PC-3 (cell line): ENCODE measurements around the gene KRTAP5-11.

Experiments used
- EZH2 ChIP-seq: fragments of 300-600 bp; sonication (generic); IDR thresholded peaks from one replicate; pipeline ENCODE4 v1.6.1; 2017; ENCODE audit warnings: antibody characterized with exemption, mild to moderate bottlenecking, low read length; ENCODE audit not compliant: unreplicated experiment
- TF ChIP-seq, protein P1 (sequence below): fragments of 300-600 bp; sonication (generic); conservative IDR thresholded peaks from 2 replicates; pipeline ENCODE4 v1.5.1; 2017; ENCODE audit warnings: antibody characterized with exemption, low read depth, mild to moderate bottlenecking, low read length

DNA sequence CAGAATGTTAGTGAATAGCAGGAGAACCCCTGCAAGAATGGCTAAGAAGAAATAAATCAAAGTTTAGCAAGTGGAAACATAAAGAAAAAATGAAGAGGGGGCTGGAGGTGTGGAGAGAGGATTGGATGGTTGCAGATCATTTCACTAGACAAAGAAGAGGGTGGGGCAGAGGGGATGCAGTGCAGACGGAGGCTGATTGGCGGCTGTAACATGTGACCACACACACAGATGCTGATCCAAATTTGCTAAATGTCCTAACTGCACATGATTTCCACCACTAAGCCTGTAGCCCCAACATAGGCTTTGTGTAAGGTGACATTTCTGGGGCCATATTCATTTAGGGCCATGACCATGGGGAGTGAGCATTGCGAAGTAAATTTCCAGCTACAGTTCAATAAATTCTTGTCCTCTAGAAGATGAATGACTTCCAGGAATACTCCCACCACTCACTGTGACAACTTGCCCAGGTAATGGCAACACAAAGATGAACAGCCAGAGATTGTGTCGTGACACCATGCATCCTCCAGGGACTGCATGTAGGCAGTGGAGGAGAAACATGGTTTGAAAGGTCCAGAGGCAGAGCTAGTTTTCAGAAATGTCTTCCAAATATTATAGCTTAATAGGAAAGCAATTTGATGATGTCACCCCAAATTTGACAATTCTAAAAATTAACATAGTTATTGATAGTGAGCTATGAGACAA is 6.8 kb downstream of the KRTAP5-11 start:
- TF ChIP-seq, protein P1, sequence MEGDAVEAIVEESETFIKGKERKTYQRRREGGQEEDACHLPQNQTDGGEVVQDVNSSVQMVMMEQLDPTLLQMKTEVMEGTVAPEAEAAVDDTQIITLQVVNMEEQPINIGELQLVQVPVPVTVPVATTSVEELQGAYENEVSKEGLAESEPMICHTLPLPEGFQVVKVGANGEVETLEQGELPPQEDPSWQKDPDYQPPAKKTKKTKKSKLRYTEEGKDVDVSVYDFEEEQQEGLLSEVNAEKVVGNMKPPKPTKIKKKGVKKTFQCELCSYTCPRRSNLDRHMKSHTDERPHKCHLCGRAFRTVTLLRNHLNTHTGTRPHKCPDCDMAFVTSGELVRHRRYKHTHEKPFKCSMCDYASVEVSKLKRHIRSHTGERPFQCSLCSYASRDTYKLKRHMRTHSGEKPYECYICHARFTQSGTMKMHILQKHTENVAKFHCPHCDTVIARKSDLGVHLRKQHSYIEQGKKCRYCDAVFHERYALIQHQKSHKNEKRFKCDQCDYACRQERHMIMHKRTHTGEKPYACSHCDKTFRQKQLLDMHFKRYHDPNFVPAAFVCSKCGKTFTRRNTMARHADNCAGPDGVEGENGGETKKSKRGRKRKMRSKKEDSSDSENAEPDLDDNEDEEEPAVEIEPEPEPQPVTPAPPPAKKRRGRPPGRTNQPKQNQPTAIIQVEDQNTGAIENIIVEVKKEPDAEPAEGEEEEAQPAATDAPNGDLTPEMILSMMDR = no peak
- no peak for TF ChIP-seq EZH2
